ENCODE results near the gene PLA2G5. TPM values are rescaled to one million over a fixed set of nuclear protein-coding genes. Genes with fewer than 3 reads are reported as not detected.

Gene PLA2G5
- total RNA-seq, 2 experiments from 2014 or later, result not detected

GRCh38 chr1:20117236-20117635 is 47.2 kb downstream of the PLA2G5 start:
- no TSS peak for BruUV-seq (replicated peaks)
- no peak for DNase-seq (ENCODE audit: low spot score)
- H3K4me1 ChIP-seq (ENCODE audit: insufficient read depth, low read length, poor library complexity, severe bottlenecking), result peaks cover 15% of the 10 kb centered on the region
- intact Hi-C loops (cut with micrococcal nuclease; ENCODE audit: unreplicated experiment), result no loop called here
- ChIA-PET POLR2A (no interaction called here), CTCF (ENCODE audit: unreplicated experiment) (no interaction called here)
- H3K27ac ChIP-seq (ENCODE audit: low read depth, low read length, poor library complexity, severe bottlenecking), result no peak overlapping the region
- H3K36me3 ChIP-seq (ENCODE audit: insufficient read depth, low read length), result no peaks in the 10 kb centered on the region
- H3K79me2 ChIP-seq (ENCODE audit: insufficient read depth, low read depth, low read length), result no peaks in the 10 kb centered on the region
- H4K20me1 ChIP-seq (ENCODE audit: insufficient read depth, low read length), result no peaks in the 10 kb centered on the region
- H3K4me3 ChIP-seq (ENCODE audit: low read depth, low read length, poor library complexity, severe bottlenecking), result no peak overlapping the region
- TF ChIP-seq EZH2phosphoT487 (IDR thresholded peaks at IDR 0.05; ENCODE audit: borderline replicate concordance, low read depth, low read length), result no peak
- TF ChIP-seq, protein P1, sequence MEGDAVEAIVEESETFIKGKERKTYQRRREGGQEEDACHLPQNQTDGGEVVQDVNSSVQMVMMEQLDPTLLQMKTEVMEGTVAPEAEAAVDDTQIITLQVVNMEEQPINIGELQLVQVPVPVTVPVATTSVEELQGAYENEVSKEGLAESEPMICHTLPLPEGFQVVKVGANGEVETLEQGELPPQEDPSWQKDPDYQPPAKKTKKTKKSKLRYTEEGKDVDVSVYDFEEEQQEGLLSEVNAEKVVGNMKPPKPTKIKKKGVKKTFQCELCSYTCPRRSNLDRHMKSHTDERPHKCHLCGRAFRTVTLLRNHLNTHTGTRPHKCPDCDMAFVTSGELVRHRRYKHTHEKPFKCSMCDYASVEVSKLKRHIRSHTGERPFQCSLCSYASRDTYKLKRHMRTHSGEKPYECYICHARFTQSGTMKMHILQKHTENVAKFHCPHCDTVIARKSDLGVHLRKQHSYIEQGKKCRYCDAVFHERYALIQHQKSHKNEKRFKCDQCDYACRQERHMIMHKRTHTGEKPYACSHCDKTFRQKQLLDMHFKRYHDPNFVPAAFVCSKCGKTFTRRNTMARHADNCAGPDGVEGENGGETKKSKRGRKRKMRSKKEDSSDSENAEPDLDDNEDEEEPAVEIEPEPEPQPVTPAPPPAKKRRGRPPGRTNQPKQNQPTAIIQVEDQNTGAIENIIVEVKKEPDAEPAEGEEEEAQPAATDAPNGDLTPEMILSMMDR (conservative IDR thresholded peaks at IDR 0.05; ENCODE audit: low read length), result no peak
- no peak overlapping the region for H3K4me2 ChIP-seq (ENCODE audit: low read length)
- H3K9me3 ChIP-seq (ENCODE audit: low read length), result no peaks in the 10 kb centered on the region
- H2AFZ ChIP-seq (ENCODE audit: low read length), result no peak overlapping the region
- H3K9me2 ChIP-seq (ENCODE audit: insufficient read depth, low read length), result no peaks in the 10 kb centered on the region

- Histone ChIP-seq H3K4me1 (ENCODE audit: insufficient read depth, low read length, poor library complexity, severe bottlenecking) (peaks cover 23% of the 10 kb centered on the region), H3K79me2 (ENCODE audit: insufficient read depth, low read depth, low read length) (no peaks in the 10 kb centered on the region), H4K20me1 (ENCODE audit: insufficient read depth, low read length) (no peaks in the 10 kb centered on the region), H3K4me2 (ENCODE audit: low read length) (peak within 1 kb of the TSS; percentile 56), H3K36me3 (ENCODE audit: insufficient read depth, low read length) (no peaks in the 10 kb centered on the region), H3K4me3 (ENCODE audit: low read depth, low read length, poor library complexity, severe bottlenecking) (no peak within 1 kb of the TSS), H3K27ac (ENCODE audit: low read depth, low read length, poor library complexity, severe bottlenecking) (peak within 1 kb of the TSS; percentile 50), H2AFZ (ENCODE audit: low read length) (no peak within 1 kb of the TSS), H3K9me2 (ENCODE audit: insufficient read depth, low read length) (no peaks in the 10 kb centered on the region), H3K9me3 (ENCODE audit: low read length) (no peaks in the 10 kb centered on the region)
- TF ChIP-seq, protein P1 (conservative IDR thresholded peaks at IDR 0.05; ENCODE audit: low read length), result no peak
- no peak for TF ChIP-seq EZH2phosphoT487 (IDR thresholded peaks at IDR 0.05; ENCODE audit: borderline replicate concordance, low read depth, low read length)
- ChIA-PET CTCF (ENCODE audit: unreplicated experiment) (no interaction called here), POLR2A (interaction anchor here (0.9 kb wide), 1 partner anchor 28 kb away, joined by 4 read pairs; no protein-coding TSS in a partner anchor)
- peak; percentile 63 for DNase-seq (ENCODE audit: low spot score)
- BruUV-seq (replicated peaks), result no TSS peak
- intact Hi-C loops (cut with micrococcal nuclease; ENCODE audit: unreplicated experiment), result no loop called here
These were observed 49.4 kb downstream of the PLA2G5 start, which contains the start of gene PLA2G2D for GRCh38 chr1:20119347-20119746. TSS of gene PLA2G2D (minus strand) at chr1:20119536. CDS start at chr1:20119498, 38 bp downstream.

DNA sequence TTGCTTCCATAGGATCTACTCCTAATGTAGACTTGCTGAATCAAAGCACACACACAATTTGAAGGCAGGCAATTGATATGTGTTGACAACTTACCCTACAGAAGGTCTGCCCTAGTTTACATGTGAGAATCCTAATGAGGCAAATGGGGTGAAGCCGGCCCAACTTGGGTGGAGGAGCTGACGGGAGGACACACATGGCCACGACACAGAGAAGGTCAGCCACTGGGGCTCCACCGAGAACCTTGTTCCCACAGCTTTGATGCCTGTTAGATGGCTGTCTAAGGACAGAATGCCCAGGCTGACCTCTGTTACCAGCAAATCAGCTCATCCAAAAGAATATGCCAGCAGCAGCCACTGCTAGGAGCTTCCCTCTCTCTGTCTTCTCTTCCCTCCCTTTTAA is 50.8 kb downstream of the PLA2G5 start:
- Histone ChIP-seq H3K36me3 (ENCODE audit: insufficient read depth, low read length) (no peaks in the 10 kb centered on the region), H3K4me1 (ENCODE audit: insufficient read depth, low read length, poor library complexity, severe bottlenecking) (peaks cover 23% of the 10 kb centered on the region), H3K4me3 (ENCODE audit: low read depth, low read length, poor library complexity, severe bottlenecking) (no peak overlapping the region), H3K27ac (ENCODE audit: low read depth, low read length, poor library complexity, severe bottlenecking) (no peak overlapping the region), H3K79me2 (ENCODE audit: insufficient read depth, low read depth, low read length) (no peaks in the 10 kb centered on the region), H3K4me2 (ENCODE audit: low read length) (no peak overlapping the region), H3K9me3 (ENCODE audit: low read length) (no peaks in the 10 kb centered on the region), H2AFZ (ENCODE audit: low read length) (no peak overlapping the region), H4K20me1 (ENCODE audit: insufficient read depth, low read length) (no peaks in the 10 kb centered on the region), H3K9me2 (ENCODE audit: insufficient read depth, low read length) (no peaks in the 10 kb centered on the region)
- TF ChIP-seq EZH2phosphoT487 (IDR thresholded peaks at IDR 0.05; ENCODE audit: borderline replicate concordance, low read depth, low read length), result no peak
- TF ChIP-seq, protein P1 (conservative IDR thresholded peaks at IDR 0.05; ENCODE audit: low read length), result no peak
- ChIA-PET POLR2A (no interaction called here), CTCF (ENCODE audit: unreplicated experiment) (no interaction called here)
- no TSS peak for BruUV-seq (replicated peaks)
- intact Hi-C loops (cut with micrococcal nuclease; ENCODE audit: unreplicated experiment), result no loop called here
- DNase-seq (ENCODE audit: low spot score), result no peak
